SK-N-SH treated with all-trans-retinoic acid at 6 μM for 48 hours (cell line): ENCODE results near the gene KCNK15.

ENCODE experiments used
- ATAC-seq: fragments of 200-7000 bp; cut with Tn5 transposase; 3 replicates; pipeline ENCODE4 v1.9.1; 2020; ENCODE audit warnings: mild to moderate bottlenecking, moderate library complexity
- ARNTL ChIP-seq: fragments of 450-650 bp; formaldehyde crosslinking; IDR thresholded peaks from 2 replicates; pipeline ENCODE4 v1.5.0; 2020; ENCODE audit warnings: low read depth, mild to moderate bottlenecking, moderate library complexity, borderline replicate concordance
- BACH2 ChIP-seq: fragments of 250-450 bp; sonication (Bioruptor Pico); IDR thresholded peaks from 2 replicates; pipeline ENCODE4 v1.9.0; 2021; ENCODE audit warnings: mild to moderate bottlenecking, borderline replicate concordance
- CSDC2 ChIP-seq: fragments of 250-450 bp; sonication (Bioruptor Pico); IDR thresholded peaks from 2 replicates; pipeline ENCODE4 v1.5.0; 2020; ENCODE audit warnings: mild to moderate bottlenecking, moderate library complexity
- CSRNP3 ChIP-seq: fragments of 250-450 bp; sonication (Bioruptor Pico); IDR thresholded peaks from 2 replicates; pipeline ENCODE4 v1.5.1; 2021; ENCODE audit warnings: mild to moderate bottlenecking, moderate library complexity
- ESRRG ChIP-seq: fragments of 250-450 bp; sonication (Bioruptor Pico); IDR thresholded peaks from 2 replicates; pipeline ENCODE4 v1.6.1; 2021; ENCODE audit warnings: mild to moderate bottlenecking
- GLIS3 ChIP-seq: fragments of 250-450 bp; sonication (Bioruptor Pico); IDR thresholded peaks from 2 replicates; pipeline ENCODE4 v1.5.0; 2020; ENCODE audit warnings: mild to moderate bottlenecking, moderate library complexity
- ISL1 ChIP-seq: fragments of 250-450 bp; sonication (Bioruptor Pico); IDR thresholded peaks from 2 replicates; pipeline ENCODE4 v2.1.2; 2022; ENCODE audit warnings: mild to moderate bottlenecking, moderate library complexity
- OSR1 ChIP-seq: fragments of 250-450 bp; sonication (Bioruptor Pico); IDR thresholded peaks from 2 replicates; pipeline ENCODE4 v1.8.0; 2022; ENCODE audit warnings: moderate library complexity, mild to moderate bottlenecking, inconsistent platforms
- PATZ1 ChIP-seq: fragments of 250-450 bp; sonication (Bioruptor Pico); IDR thresholded peaks from 2 replicates; pipeline ENCODE4 v1.8.0; 2020; ENCODE audit warnings: mild to moderate bottlenecking, moderate library complexity, borderline replicate concordance
- PPARA ChIP-seq: fragments of 250-450 bp; sonication (Bioruptor Pico); IDR thresholded peaks from 2 replicates; pipeline ENCODE4 v1.5.0; 2020; ENCODE audit warnings: mild to moderate bottlenecking, borderline replicate concordance
- RARB ChIP-seq: fragments of 250-450 bp; sonication (Bioruptor Pico); IDR thresholded peaks from 2 replicates; pipeline ENCODE4 v1.8.0; 2021; ENCODE audit warnings: mild to moderate bottlenecking, moderate library complexity
- SNAI2 ChIP-seq: fragments of 250-450 bp; sonication (Bioruptor Pico); IDR thresholded peaks from 2 replicates; pipeline ENCODE4 v1.5.0; 2020; ENCODE audit warnings: mild to moderate bottlenecking, moderate library complexity
- TCF4 ChIP-seq: fragments of 250-450 bp; sonication (Bioruptor Pico); IDR thresholded peaks from 2 replicates; pipeline ENCODE4 v1.8.0; 2021; ENCODE audit warnings: mild to moderate bottlenecking, moderate library complexity, borderline replicate concordance
- TOX ChIP-seq: fragments of 250-450 bp; sonication (Bioruptor Pico); IDR thresholded peaks from 2 replicates; pipeline ENCODE4 v1.8.0; 2021; ENCODE audit warnings: mild to moderate bottlenecking, moderate library complexity, borderline replicate concordance
- ZC3H10 ChIP-seq: fragments of 250-450 bp; sonication (Bioruptor Pico); IDR thresholded peaks from 2 replicates; pipeline ENCODE4 v1.5.1; 2021; ENCODE audit warnings: mild to moderate bottlenecking, moderate library complexity
- ZFP3 ChIP-seq: fragments of 250-450 bp; sonication (Bioruptor Pico); IDR thresholded peaks from 2 replicates; pipeline ENCODE4 v1.5.0; 2020; ENCODE audit warnings: mild to moderate bottlenecking, moderate library complexity
- ZFP30 ChIP-seq: fragments of 450-650 bp; formaldehyde crosslinking; IDR thresholded peaks from 2 replicates; pipeline ENCODE4 v1.5.0; 2022; ENCODE audit warnings: mild to moderate bottlenecking, moderate library complexity
- ZNF565 ChIP-seq: fragments of 450-650 bp; formaldehyde crosslinking; conservative IDR thresholded peaks from 2 replicates; pipeline ENCODE4 v1.5.0; 2020; ENCODE audit warnings: low read depth, mild to moderate bottlenecking, moderate library complexity
- ZNF70 ChIP-seq: fragments of 450-650 bp; formaldehyde crosslinking; IDR thresholded peaks from 2 replicates; pipeline ENCODE4 v1.5.0; 2020; ENCODE audit warnings: mild to moderate bottlenecking, moderate library complexity
- ZNF8 ChIP-seq: fragments of 450-650 bp; formaldehyde crosslinking; IDR thresholded peaks from 2 replicates; pipeline ENCODE4 v1.5.0; 2020; ENCODE audit warnings: mild to moderate bottlenecking, moderate library complexity
- TF ChIP-seq, protein P1 (sequence below): fragments of 250-450 bp; sonication (Bioruptor Pico); IDR thresholded peaks from 2 replicates; pipeline ENCODE4 v1.5.0; 2020; ENCODE audit warnings: mild to moderate bottlenecking, moderate library complexity
- TF ChIP-seq, protein P2 (sequence below): fragments of 250-450 bp; sonication (Bioruptor Pico); IDR thresholded peaks from 2 replicates; pipeline ENCODE4 v1.8.0; 2021; ENCODE audit warnings: low read depth, mild to moderate bottlenecking, moderate library complexity, borderline replicate concordance
- TF ChIP-seq, protein P3 (sequence below): fragments of 250-450 bp; sonication (Bioruptor Pico); IDR thresholded peaks from 2 replicates; pipeline ENCODE4 v1.5.1; 2020; ENCODE audit warnings: low read depth, mild to moderate bottlenecking, moderate library complexity

The KCNK15 gene

DNA sequence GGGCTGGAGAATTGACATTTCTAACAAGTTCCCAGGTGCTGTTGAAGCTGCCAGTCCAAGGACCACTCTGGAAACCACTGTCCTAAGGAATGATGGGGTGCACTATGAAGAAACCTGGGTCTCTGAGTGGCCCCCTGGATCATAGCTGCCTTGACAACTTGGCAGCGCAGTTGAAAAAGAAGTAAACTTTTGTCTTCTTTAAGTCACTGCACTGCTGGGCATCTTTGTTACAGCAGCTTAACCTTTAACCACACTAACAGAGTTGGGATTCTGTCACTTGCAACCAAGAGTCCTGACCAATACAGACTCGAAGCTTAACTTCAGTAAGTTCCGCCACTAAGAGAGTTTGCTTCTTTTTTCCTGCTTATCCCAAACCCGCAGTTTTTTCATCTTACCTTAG lies 8.5 kb upstream of the KCNK15 start:
- ATAC-seq: no peak
- TF ChIP-seq CSRNP3 (CRISPR knock-in tag) (no peak), ZNF565 (CRISPR knock-in tag) (no peak), ZNF8 (no peak), TCF4 (CRISPR knock-in tag) (no peak), BACH2 (CRISPR knock-in tag) (no peak)

- TF ChIP-seq BACH2 (CRISPR knock-in tag) (no peak), RARB (no peak), ARNTL (CRISPR knock-in tag) (no peak), ZC3H10 (no peak), ESRRG (CRISPR knock-in tag) (no peak), SNAI2 (no peak), CSDC2 (CRISPR knock-in tag) (no peak), CSRNP3 (CRISPR knock-in tag) (no peak), ZNF8 (no peak), ZFP3 (CRISPR knock-in tag) (no peak), TOX (CRISPR knock-in tag) (no peak), ZNF565 (CRISPR knock-in tag) (no peak), PATZ1 (CRISPR knock-in tag) (no peak), GLIS3 (CRISPR knock-in tag) (no peak)
- TF ChIP-seq, protein P1, sequence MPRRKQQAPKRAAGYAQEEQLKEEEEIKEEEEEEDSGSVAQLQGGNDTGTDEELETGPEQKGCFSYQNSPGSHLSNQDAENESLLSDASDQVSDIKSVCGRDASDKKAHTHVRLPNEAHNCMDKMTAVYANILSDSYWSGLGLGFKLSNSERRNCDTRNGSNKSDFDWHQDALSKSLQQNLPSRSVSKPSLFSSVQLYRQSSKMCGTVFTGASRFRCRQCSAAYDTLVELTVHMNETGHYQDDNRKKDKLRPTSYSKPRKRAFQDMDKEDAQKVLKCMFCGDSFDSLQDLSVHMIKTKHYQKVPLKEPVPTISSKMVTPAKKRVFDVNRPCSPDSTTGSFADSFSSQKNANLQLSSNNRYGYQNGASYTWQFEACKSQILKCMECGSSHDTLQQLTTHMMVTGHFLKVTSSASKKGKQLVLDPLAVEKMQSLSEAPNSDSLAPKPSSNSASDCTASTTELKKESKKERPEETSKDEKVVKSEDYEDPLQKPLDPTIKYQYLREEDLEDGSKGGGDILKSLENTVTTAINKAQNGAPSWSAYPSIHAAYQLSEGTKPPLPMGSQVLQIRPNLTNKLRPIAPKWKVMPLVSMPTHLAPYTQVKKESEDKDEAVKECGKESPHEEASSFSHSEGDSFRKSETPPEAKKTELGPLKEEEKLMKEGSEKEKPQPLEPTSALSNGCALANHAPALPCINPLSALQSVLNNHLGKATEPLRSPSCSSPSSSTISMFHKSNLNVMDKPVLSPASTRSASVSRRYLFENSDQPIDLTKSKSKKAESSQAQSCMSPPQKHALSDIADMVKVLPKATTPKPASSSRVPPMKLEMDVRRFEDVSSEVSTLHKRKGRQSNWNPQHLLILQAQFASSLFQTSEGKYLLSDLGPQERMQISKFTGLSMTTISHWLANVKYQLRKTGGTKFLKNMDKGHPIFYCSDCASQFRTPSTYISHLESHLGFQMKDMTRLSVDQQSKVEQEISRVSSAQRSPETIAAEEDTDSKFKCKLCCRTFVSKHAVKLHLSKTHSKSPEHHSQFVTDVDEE (CRISPR knock-in tag): no peak
- TF ChIP-seq, protein P2, sequence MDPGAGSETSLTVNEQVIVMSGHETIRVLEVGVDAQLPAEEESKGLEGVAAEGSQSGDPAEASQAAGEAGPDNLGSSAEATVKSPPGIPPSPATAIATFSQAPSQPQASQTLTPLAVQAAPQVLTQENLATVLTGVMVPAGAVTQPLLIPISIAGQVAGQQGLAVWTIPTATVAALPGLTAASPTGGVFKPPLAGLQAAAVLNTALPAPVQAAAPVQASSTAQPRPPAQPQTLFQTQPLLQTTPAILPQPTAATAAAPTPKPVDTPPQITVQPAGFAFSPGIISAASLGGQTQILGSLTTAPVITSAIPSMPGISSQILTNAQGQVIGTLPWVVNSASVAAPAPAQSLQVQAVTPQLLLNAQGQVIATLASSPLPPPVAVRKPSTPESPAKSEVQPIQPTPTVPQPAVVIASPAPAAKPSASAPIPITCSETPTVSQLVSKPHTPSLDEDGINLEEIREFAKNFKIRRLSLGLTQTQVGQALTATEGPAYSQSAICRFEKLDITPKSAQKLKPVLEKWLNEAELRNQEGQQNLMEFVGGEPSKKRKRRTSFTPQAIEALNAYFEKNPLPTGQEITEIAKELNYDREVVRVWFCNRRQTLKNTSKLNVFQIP (CRISPR knock-in tag): no peak
- TF ChIP-seq, all 23 proteins: peak for 0
- peak; percentile 83 for ATAC-seq
These were observed 6.7 kb upstream of the KCNK15 start for GRCh38 chr20:44738813-44739477.

GRCh38 chr20:44739942-44740341 lies 5.7 kb upstream of the KCNK15 start:
- no peak for TF ChIP-seq TCF4 (CRISPR knock-in tag)
- no peak for TF ChIP-seq ZNF70 (CRISPR knock-in tag)
- no peak for TF ChIP-seq PPARA (CRISPR knock-in tag)
- no peak for TF ChIP-seq CSDC2 (CRISPR knock-in tag)
- TF ChIP-seq CSRNP3 (CRISPR knock-in tag): no peak
- TF ChIP-seq GLIS3 (CRISPR knock-in tag): no peak
- no peak for TF ChIP-seq ZFP3 (CRISPR knock-in tag)
- TF ChIP-seq ESRRG (CRISPR knock-in tag): no peak
- no peak for TF ChIP-seq TOX (CRISPR knock-in tag)
- no peak for TF ChIP-seq ZNF565 (CRISPR knock-in tag)
- no peak for TF ChIP-seq ZFP30 (CRISPR knock-in tag)
- no peak for TF ChIP-seq RARB
- no peak for TF ChIP-seq ISL1 (CRISPR knock-in tag)
- TF ChIP-seq, protein P3, sequence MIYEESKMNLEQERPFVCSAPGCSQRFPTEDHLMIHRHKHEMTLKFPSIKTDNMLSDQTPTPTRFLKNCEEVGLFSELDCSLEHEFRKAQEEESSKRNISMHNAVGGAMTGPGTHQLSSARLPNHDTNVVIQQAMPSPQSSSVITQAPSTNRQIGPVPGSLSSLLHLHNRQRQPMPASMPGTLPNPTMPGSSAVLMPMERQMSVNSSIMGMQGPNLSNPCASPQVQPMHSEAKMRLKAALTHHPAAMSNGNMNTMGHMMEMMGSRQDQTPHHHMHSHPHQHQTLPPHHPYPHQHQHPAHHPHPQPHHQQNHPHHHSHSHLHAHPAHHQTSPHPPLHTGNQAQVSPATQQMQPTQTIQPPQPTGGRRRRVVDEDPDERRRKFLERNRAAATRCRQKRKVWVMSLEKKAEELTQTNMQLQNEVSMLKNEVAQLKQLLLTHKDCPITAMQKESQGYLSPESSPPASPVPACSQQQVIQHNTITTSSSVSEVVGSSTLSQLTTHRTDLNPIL (CRISPR knock-in tag): no peak
- TF ChIP-seq BACH2 (CRISPR knock-in tag): no peak
- no peak for TF ChIP-seq ARNTL (CRISPR knock-in tag)
- no peak for TF ChIP-seq OSR1
- ATAC-seq: no peak
